Heart left ventricle (tissue), 16 donors: ENCODE data around the gene COQ8A. TPM values are rescaled to one million over a fixed set of nuclear protein-coding genes. Genes with fewer than 3 reads are reported as not detected.
A peak's percentile ranks its signal among the peaks of the same experiment; 100 is the strongest.

Experiments used
- ATAC-seq, 4 donors: fragments of 200-7000 bp; cut with Tn5 transposase; one replicate each; pipeline ENCODE4 v1.9.1; 2020 to 2022; ENCODE audit warnings: moderate library complexity in 4 of 4, mild to moderate bottlenecking in 3 of 4, moderate number of reproducible peaks in 1 of 4
- DNase-seq, 5 donors: peaks; one replicate each; pipeline ENCODE4 v3.0.0-alpha.2; 2020
- H3K27ac ChIP-seq, 12 donors: fragments of 200-600 bp; sonication (generic) in 4 of 12; one replicate each; pipeline versions ENCODE4 v1.5.0 to v1.8.0; 2016 to 2022; ENCODE audit warnings: mild to moderate bottlenecking in 2 of 12
- H3K27me3 ChIP-seq, 9 donors: fragments of 200-600 bp; sonication (generic) in 2 of 9; one replicate each; pipeline versions ENCODE4 v1.5.1 to v1.8.0; 2016 to 2022; ENCODE audit warnings: mild to moderate bottlenecking in 3 of 9
- H3K36me3 ChIP-seq, 9 donors: fragments of 200-600 bp; sonication (generic) in 2 of 9; one replicate each; pipeline versions ENCODE4 v1.5.0 to v1.8.0; 2018 to 2022; ENCODE audit warnings: mild to moderate bottlenecking in 2 of 9
- H3K4me1 ChIP-seq, 12 donors: fragments of 200-600 bp; sonication (generic) in 4 of 12; one replicate each; pipeline versions ENCODE4 v1.5.0 to v1.8.0; 2016 to 2022; ENCODE audit warnings: mild to moderate bottlenecking in 3 of 12
- H3K4me3 ChIP-seq, 12 donors: fragments of 200-600 bp; sonication (generic) in 4 of 12; one replicate each; pipeline versions ENCODE4 v1.5.0 to v1.8.0; 2017 to 2022; ENCODE audit warnings: mild to moderate bottlenecking in 9 of 12, moderate library complexity in 4 of 12
- H3K9me3 ChIP-seq, 12 donors: fragments of 200-600 bp; sonication (generic) in 4 of 12; one replicate each; pipeline versions ENCODE4 v1.5.0 to v1.8.0; 2016 to 2022; ENCODE audit warnings: mild to moderate bottlenecking in 1 of 12
- POLR2A ChIP-seq, 2 donors: fragments of 450-650 bp; IDR thresholded peaks; one replicate each; pipeline ENCODE4 v1.6.1; 2017; ENCODE audit warnings: antibody characterized with exemption in 2 of 2, mild to moderate bottlenecking in 2 of 2, moderate library complexity in 2 of 2
- WGBS, 4 donors: extraction: QIAGEN DNeasy Blood & Tissue Kit in 2 of 4; methylation state at CpG; one replicate each; pipeline versions ENCODE4 v1.1.5 to v1.1.7; 2013 to 2018; 5-methylcytosine and 5-hydroxymethylcytosine counted together
- intact Hi-C, 10 donors: fragments of 100-400 bp; cut with DNase I; formaldehyde crosslinking; loops; one replicate each; pipeline versions ENCODE4 v1.11.1 to v1.14.2; 2022
- polyA plus RNA-seq, 2 donors: library from polyadenylated mRNA; stranded (reverse); fragments of 200-250 nt; gene quantifications; one replicate each; pipeline ENCODE4 v1.2.3, GENCODE V29; 2013
- total RNA-seq, 9 donors: library from RNA; depleted of rRNA in 2 of 9; stranded (reverse); fragments of >200 nt in 2 of 9; fragmentation: NEBNext Ultra II Directional in 3 of 9; extraction: Animal tissue kit (Norgen Biotek cat#: 25700) in 3 of 9; gene quantifications; one replicate each; pipeline versions ENCODE4 v1.1.0 to v1.2.4, GENCODE V29; 2016 to 2023
- TF ChIP-seq, protein P1 (sequence below), 12 donors: fragments of 200-600 bp; sonication (generic) in 4 of 12; IDR thresholded peaks; one replicate each; pipeline versions ENCODE4 v1.5.0 to v1.8.0; 2018 to 2022; ENCODE audit warnings: antibody characterized with exemption in 12 of 12, mild to moderate bottlenecking in 5 of 12
- donor health status: ischemic (EF 13 %, LVEDD 7.1; RV severe dilation, severe dysfunction).
- donor health status: healthy with polysubstance abuse.
- donor health status: DM: no; HTN: yes; CAD: no.
- donor health status: DM: no; HTN: no; CAD: no.
- donor health status: ischemic (EF 25% LVEDD 6.9; RV normal size, moderate dysfunction).
- donor health status: ischemic (EF 25% LVEDD 5.7; RV mildly dilated, moderate dysfunction).
- donor health status: healthy.
- donor health status: DM: yes; HTN: yes; CAD: no.
- donor health status: ischemic (EF 35%, LVEDD 5.7; RV mildly dilated, moderate dysfunction).
- donor health status: nonischemic (EF 11% LVEDD 7.7; RV severe dilation, severe dysfunction).
- donor health status: DM: yes; HTN: yes; CAD: no.
- donor health status: PGD.
- donor health status: ischemic (EF 29% LVEDD 5.4; RV normal size, mild dysfunction).
- donor health status: nonischemic (EF 23%, LVEDD 6.1; RV moderate dilation, normal function).

Gene COQ8A
- total and polyA plus RNA-seq, 11 donors = 141 to 915 (median 269) TPM

DNA sequence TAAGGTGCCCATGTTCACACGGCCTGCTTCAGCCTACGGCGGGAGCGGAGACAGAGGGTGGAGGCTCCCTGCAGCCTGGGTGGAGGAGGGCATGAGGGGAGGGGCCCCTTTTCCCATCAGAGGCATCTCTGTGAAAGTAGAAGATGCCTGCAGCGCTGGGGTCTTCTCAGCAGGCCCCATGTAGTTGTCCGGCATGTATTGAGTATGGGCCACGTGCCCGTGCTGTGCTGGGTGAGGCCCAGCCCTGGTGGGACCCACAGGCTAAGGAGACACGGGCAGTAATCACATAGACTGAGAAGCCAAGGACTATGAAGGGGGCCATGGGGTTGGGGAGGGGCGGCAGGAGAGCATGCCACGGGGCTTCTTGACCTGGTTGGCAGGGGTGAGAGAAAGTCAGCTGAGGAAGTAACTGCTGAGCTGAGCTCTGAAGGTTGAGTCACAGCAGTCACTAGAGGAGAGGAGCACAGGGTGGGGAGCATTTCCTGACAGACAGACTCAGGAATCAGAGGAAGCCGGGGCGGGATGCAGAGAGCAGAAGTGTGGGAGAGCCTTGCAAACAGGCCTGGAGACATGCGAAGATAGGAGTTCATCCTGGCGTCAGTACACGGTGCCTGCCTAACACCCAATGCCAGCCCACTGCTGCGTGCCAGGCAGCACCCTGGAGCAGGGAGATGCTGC, 48.1 kb upstream of the COQ8A start:
- H3K4me1 ChIP-seq = peaks cover 0 to 16% (median 3%) of the 10 kb centered on the region in 12 donors
- H3K36me3 ChIP-seq = peaks cover 0 to 89% (median 71%) of the 10 kb centered on the region in 9 donors
- DNase-seq (peak in 3 of 5 donors; percentile 42 to 55 (median 52)), ATAC-seq (peak in 3 of 4 donors; percentile 59 to 84 (median 69))
- no peak for TF ChIP-seq POLR2A (IDR thresholded peaks at IDR 0.05)
- TF ChIP-seq, protein P1, sequence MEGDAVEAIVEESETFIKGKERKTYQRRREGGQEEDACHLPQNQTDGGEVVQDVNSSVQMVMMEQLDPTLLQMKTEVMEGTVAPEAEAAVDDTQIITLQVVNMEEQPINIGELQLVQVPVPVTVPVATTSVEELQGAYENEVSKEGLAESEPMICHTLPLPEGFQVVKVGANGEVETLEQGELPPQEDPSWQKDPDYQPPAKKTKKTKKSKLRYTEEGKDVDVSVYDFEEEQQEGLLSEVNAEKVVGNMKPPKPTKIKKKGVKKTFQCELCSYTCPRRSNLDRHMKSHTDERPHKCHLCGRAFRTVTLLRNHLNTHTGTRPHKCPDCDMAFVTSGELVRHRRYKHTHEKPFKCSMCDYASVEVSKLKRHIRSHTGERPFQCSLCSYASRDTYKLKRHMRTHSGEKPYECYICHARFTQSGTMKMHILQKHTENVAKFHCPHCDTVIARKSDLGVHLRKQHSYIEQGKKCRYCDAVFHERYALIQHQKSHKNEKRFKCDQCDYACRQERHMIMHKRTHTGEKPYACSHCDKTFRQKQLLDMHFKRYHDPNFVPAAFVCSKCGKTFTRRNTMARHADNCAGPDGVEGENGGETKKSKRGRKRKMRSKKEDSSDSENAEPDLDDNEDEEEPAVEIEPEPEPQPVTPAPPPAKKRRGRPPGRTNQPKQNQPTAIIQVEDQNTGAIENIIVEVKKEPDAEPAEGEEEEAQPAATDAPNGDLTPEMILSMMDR (IDR thresholded peaks at IDR 0.05) = no peak
- H3K9me3 ChIP-seq = no peaks in the 10 kb centered on the region
- intact Hi-C loops = no loop called here
- H3K27me3 ChIP-seq = no peaks in the 10 kb centered on the region
- peak overlapping the region in 9 of 12 donors; percentile 44 to 66 (median 51) for H3K27ac ChIP-seq
- no peak overlapping the region for H3K4me3 ChIP-seq
- WGBS, 4 donors = 70 to 76% (median 73%) methylated on average over 14 to 17 of the region's 17 CpGs

DNA sequence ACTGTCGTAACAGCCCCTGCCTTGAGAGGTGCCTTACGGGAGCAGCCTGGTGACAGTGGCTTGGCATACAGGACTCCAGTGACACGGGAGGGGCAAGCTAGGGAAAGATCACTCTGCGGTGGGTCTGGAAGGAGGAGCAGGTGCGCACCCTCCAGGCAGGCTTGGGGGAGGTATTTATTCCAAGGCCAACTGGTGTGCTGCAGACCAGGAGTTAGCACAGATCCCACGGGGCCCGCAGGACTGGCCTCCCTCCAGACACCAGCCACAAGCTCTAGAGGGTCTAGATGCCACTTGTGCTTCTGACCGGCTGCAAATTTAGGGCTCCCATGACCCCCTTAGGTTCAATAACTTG, 47.6 kb upstream of the COQ8A start:
- H3K4me3 ChIP-seq = no peak overlapping the region
- WGBS, 4 donors = 53 to 80% (median 69%) methylated on average over 8 of the region's 8 CpGs
- no peaks in the 10 kb centered on the region for H3K27me3 ChIP-seq
- H3K27ac ChIP-seq = peak overlapping the region in 4 of 12 donors; percentile 32 to 60 (median 52)
- H3K4me1 ChIP-seq = peaks cover 0 to 15% (median 2%) of the 10 kb centered on the region in 12 donors
- peaks cover 0 to 89% (median 74%) of the 10 kb centered on the region in 9 donors for H3K36me3 ChIP-seq
- intact Hi-C loops = no loop called here
- TF ChIP-seq, protein P1 (IDR thresholded peaks at IDR 0.05) = no peak
- TF ChIP-seq POLR2A (IDR thresholded peaks at IDR 0.05) = no peak
- ATAC-seq = peak in 2 of 4 donors; percentile 3 to 13
- H3K9me3 ChIP-seq = no peaks in the 10 kb centered on the region
- DNase-seq = no peak

DNA sequence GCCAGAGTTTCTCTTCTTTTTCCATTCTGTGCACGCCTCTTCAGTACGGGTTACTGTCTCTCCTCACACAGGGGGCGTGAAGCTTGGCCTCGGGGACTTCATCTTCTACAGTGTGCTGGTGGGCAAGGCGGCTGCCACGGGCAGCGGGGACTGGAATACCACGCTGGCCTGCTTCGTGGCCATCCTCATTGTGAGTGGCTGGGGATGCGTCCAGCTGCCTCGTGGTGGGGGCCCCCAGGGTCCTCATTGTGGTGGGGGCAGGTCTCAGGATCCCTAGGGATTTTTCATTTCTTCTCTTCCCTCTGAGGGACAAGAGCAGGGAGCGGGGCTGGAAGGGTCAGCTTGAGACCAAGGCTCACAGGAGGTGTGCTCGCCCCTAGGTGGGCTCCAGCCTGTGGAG, 46.2 kb upstream of the COQ8A start:
- Histone ChIP-seq H3K36me3 (peaks cover 0 to 88% (median 73%) of the 10 kb centered on the region in 9 donors), H3K4me1 (peaks cover 0 to 15% (median 2%) of the 10 kb centered on the region in 12 donors), H3K9me3 (no peaks in the 10 kb centered on the region), H3K27me3 (no peaks in the 10 kb centered on the region), H3K4me3 (no peak overlapping the region), H3K27ac (no peak overlapping the region)
- intact Hi-C loops = no loop called here
- DNase-seq = no peak
- WGBS, 4 donors = 93 to 98% (median 94%) methylated on average over 12 to 13 of the region's 13 CpGs
- ATAC-seq = no peak
- no peak for TF ChIP-seq POLR2A (IDR thresholded peaks at IDR 0.05)
- TF ChIP-seq, protein P1 (IDR thresholded peaks at IDR 0.05) = no peak

DNA sequence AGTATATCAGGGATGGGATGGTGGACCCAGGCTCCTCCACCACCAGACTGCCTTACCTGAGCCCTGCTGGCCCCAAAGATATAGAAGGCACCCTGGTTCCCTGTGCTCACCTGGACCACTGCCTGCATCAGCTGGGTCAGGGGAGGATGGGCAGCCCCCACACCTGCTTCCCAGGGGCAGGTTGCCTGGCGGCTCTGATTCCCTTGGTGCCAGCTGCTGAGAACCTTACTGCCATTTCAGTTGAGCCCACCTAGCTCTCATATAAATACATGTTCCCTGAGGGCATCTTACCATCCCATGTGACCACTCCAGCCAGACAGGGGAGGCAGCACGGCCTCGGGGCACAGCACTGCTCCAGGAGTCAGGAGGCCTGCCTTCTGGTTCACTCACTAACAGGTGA, 45.3 kb upstream of the COQ8A start:
- no peak for TF ChIP-seq POLR2A (IDR thresholded peaks at IDR 0.05)
- TF ChIP-seq, protein P1 (IDR thresholded peaks at IDR 0.05) = no peak
- H3K36me3 ChIP-seq = peaks cover 0 to 88% (median 74%) of the 10 kb centered on the region in 9 donors
- 91 to 100% (median 97%) methylated on average over 1 to 3 of the region's 3 CpGs for WGBS, 4 donors
- peaks cover 0 to 15% (median 2%) of the 10 kb centered on the region in 12 donors for H3K4me1 ChIP-seq
- no peaks in the 10 kb centered on the region for H3K27me3 ChIP-seq
- DNase-seq (no peak), ATAC-seq (no peak)
- intact Hi-C loops = no loop called here
- no peaks in the 10 kb centered on the region for H3K9me3 ChIP-seq
- H3K4me3 ChIP-seq = no peak overlapping the region
- H3K27ac ChIP-seq = no peak overlapping the region
